Astrocyte (in vitro differentiated cells and primary cell): ENCODE data around the gene RHOJ. TPM values are rescaled to one million over a fixed set of nuclear protein-coding genes. Genes with fewer than 3 reads are reported as not detected.

Source experiments
- DNase-seq: peaks from one replicate; pipeline ENCODE4 v3.0.0-alpha.2; 2010; ENCODE audit warnings: low read depth
- FAIRE-seq: peaks from 2 replicates; lab custom pipeline; 2011; peaks lifted over from hg19 to GRCh38; lab: Jason Lieb, UNC
- H2AFZ ChIP-seq: 2 replicates; pipeline ENCODE4 v1.6.0; 2012; ENCODE audit warnings: low read depth, low read length, inconsistent platforms
- H3K27ac ChIP-seq: 2 replicates; pipeline ENCODE4 v1.5.1; 2011; ENCODE audit warnings: low read depth, low read length, inconsistent platforms
- H3K27me3 ChIP-seq: 2 replicates; pipeline ENCODE4 v1.6.0; 2011; ENCODE audit warnings: low read length, inconsistent platforms; ENCODE audit not compliant: insufficient read depth
- H3K36me3 ChIP-seq: 2 replicates; pipeline ENCODE4 v1.5.1; 2011; ENCODE audit warnings: low read length, inconsistent platforms; ENCODE audit not compliant: insufficient read depth
- H3K4me1 ChIP-seq: 2 replicates; pipeline ENCODE4 v1.5.1; 2011; ENCODE audit warnings: low read length, inconsistent platforms; ENCODE audit not compliant: insufficient read depth
- H3K4me2 ChIP-seq: 2 replicates; pipeline ENCODE4 v1.6.0; 2012; ENCODE audit warnings: low read length, inconsistent platforms
- H3K4me3 ChIP-seq: 2 replicates; pipeline ENCODE4 v1.5.1; 2011; ENCODE audit warnings: low read depth, mild to moderate bottlenecking, low read length, inconsistent platforms; ENCODE audit not compliant: insufficient read depth
- H3K79me2 ChIP-seq: 2 replicates; pipeline ENCODE4 v1.6.0; 2012; ENCODE audit warnings: mild to moderate bottlenecking, low read length, inconsistent platforms; ENCODE audit not compliant: insufficient read depth
- H3K9ac ChIP-seq: 2 replicates; pipeline ENCODE4 v1.6.0; 2012; ENCODE audit warnings: mild to moderate bottlenecking, low read length, inconsistent platforms
- H3K9me3 ChIP-seq: 2 replicates; pipeline ENCODE4 v1.5.1; 2012; ENCODE audit warnings: low read depth, mild to moderate bottlenecking, low read length, inconsistent platforms; ENCODE audit not compliant: insufficient read depth
- H4K20me1 ChIP-seq: 2 replicates; pipeline ENCODE4 v1.6.0; 2012; ENCODE audit warnings: low read length, inconsistent platforms; ENCODE audit not compliant: insufficient read depth
- H3K27ac Mint-ChIP-seq: one replicate; pipeline ENCODE4 v1.8.0; 2021; ENCODE audit warnings: mild to moderate bottlenecking, mixed read lengths; ENCODE audit not compliant: unreplicated experiment
- H3K27me3 Mint-ChIP-seq: one replicate; pipeline ENCODE4 v1.8.0; 2021; ENCODE audit warnings: low read depth, mixed read lengths; ENCODE audit not compliant: unreplicated experiment
- H3K36me3 Mint-ChIP-seq: one replicate; pipeline ENCODE4 v1.8.0; 2021; ENCODE audit warnings: low read depth, mixed read lengths; ENCODE audit not compliant: unreplicated experiment
- H3K4me1 Mint-ChIP-seq: one replicate; pipeline ENCODE4 v1.8.0; 2021; ENCODE audit warnings: low read depth, mixed read lengths; ENCODE audit not compliant: unreplicated experiment
- H3K4me3 Mint-ChIP-seq: one replicate; pipeline ENCODE4 v1.8.0; 2021; ENCODE audit warnings: mild to moderate bottlenecking, moderate library complexity, mixed read lengths; ENCODE audit not compliant: unreplicated experiment
- H3K9me3 Mint-ChIP-seq: one replicate; pipeline ENCODE4 v1.8.0; 2021; ENCODE audit warnings: mild to moderate bottlenecking, mixed read lengths; ENCODE audit not compliant: unreplicated experiment
- EZH2 ChIP-seq: IDR thresholded peaks from 2 replicates; pipeline ENCODE4 v1.6.1; 2012; ENCODE audit warnings: mild to moderate bottlenecking, low read length, inconsistent platforms; ENCODE audit not compliant: insufficient read depth
- total RNA-seq: library from RNA; stranded (reverse); gene quantifications from 2 replicates; pipeline ENCODE4 v1.2.1, GENCODE V29; 2021
- TF ChIP-seq, protein P1 (sequence below): IDR thresholded peaks from 2 replicates; pipeline ENCODE4 v1.5.1; 2011; ENCODE audit warnings: low read depth, mild to moderate bottlenecking, inconsistent platforms, low read length, moderate library complexity; ENCODE audit not compliant: insufficient read depth

RHOJ gene
- total RNA-seq, 1 donor from 2014 or later = 29.6 TPM

GRCh38 chr14:63178912-63179311 lies 25.3 kb upstream of the RHOJ start:
- no peak overlapping the region for H3K27ac Mint-ChIP-seq

DNA sequence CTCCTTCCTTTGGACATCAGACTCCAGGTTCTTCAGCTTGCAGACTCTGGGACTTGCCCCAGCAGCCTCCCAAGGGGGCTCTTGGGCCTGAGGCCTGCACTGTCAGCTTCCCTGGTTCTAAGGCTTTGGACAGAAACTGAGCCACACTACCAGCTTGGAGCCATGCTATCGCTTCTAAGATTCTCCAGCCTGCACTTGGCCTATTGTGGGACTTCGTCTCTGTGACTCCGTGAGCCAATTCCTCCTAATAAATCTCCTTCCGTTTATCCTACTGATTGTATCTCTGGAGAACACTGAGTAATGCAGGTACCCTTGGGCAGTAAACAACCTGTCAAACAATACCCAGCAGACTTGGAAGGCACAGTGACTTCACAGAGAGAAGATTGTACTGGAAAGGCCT lies 24.9 kb upstream of the RHOJ start:
- Histone ChIP-seq H3K4me1 (peaks cover 34% of the 10 kb centered on the region), H3K9me3 (peaks cover 4% of the 10 kb centered on the region), H3K36me3 (no peaks in the 10 kb centered on the region), H2AFZ (peak overlapping the region; percentile 6), H3K4me2 (peak overlapping the region; percentile 33), H3K27ac (peak overlapping the region; percentile 77), H3K9ac (peak overlapping the region; percentile 43), H3K4me3 (no peak overlapping the region), H3K27me3 (no peaks in the 10 kb centered on the region), H4K20me1 (no peaks in the 10 kb centered on the region), H3K79me2 (no peaks in the 10 kb centered on the region)
- no peak for FAIRE-seq
- H3K9me3 Mint-ChIP-seq = peaks cover 12% of the 10 kb centered on the region
- no peaks in the 10 kb centered on the region for H3K4me1 Mint-ChIP-seq
- DNase-seq = no peak
- peaks cover 1% of the 10 kb centered on the region for H3K36me3 Mint-ChIP-seq
- no peak overlapping the region for H3K27ac Mint-ChIP-seq
- H3K4me3 Mint-ChIP-seq = no peak overlapping the region
- H3K27me3 Mint-ChIP-seq = no peaks in the 10 kb centered on the region
- TF ChIP-seq, protein P1, sequence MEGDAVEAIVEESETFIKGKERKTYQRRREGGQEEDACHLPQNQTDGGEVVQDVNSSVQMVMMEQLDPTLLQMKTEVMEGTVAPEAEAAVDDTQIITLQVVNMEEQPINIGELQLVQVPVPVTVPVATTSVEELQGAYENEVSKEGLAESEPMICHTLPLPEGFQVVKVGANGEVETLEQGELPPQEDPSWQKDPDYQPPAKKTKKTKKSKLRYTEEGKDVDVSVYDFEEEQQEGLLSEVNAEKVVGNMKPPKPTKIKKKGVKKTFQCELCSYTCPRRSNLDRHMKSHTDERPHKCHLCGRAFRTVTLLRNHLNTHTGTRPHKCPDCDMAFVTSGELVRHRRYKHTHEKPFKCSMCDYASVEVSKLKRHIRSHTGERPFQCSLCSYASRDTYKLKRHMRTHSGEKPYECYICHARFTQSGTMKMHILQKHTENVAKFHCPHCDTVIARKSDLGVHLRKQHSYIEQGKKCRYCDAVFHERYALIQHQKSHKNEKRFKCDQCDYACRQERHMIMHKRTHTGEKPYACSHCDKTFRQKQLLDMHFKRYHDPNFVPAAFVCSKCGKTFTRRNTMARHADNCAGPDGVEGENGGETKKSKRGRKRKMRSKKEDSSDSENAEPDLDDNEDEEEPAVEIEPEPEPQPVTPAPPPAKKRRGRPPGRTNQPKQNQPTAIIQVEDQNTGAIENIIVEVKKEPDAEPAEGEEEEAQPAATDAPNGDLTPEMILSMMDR = no peak
- TF ChIP-seq EZH2 = no peak

More at GRCh38 chr14:63178912-63179311, 25.3 kb upstream of the RHOJ start:
- Histone ChIP-seq H3K4me3 (no peak overlapping the region), H2AFZ (peak overlapping the region; percentile 6), H4K20me1 (no peaks in the 10 kb centered on the region), H3K4me1 (peaks cover 38% of the 10 kb centered on the region), H3K9ac (peak overlapping the region; percentile 43), H3K27me3 (no peaks in the 10 kb centered on the region), H3K4me2 (peak overlapping the region; percentile 33), H3K79me2 (no peaks in the 10 kb centered on the region), H3K36me3 (no peaks in the 10 kb centered on the region), H3K9me3 (peaks cover 4% of the 10 kb centered on the region), H3K27ac (peak overlapping the region; percentile 77)
- Mint-ChIP-seq H3K4me3 (no peak overlapping the region), H3K9me3 (peaks cover 12% of the 10 kb centered on the region), H3K4me1 (no peaks in the 10 kb centered on the region), H3K27me3 (no peaks in the 10 kb centered on the region), H3K36me3 (peaks cover 1% of the 10 kb centered on the region)
- FAIRE-seq (peak; percentile 23), DNase-seq (peak; percentile 99)
- TF ChIP-seq EZH2 = no peak
- TF ChIP-seq, protein P1 = no peak

- no peaks in the 10 kb centered on the region for H3K27me3 ChIP-seq
- H3K4me3 ChIP-seq = no peak overlapping the region
- Mint-ChIP-seq H3K9me3 (peaks cover 12% of the 10 kb centered on the region), H3K36me3 (peaks cover 1% of the 10 kb centered on the region), H3K27ac (no peak overlapping the region), H3K27me3 (no peaks in the 10 kb centered on the region), H3K4me3 (no peak overlapping the region), H3K4me1 (no peaks in the 10 kb centered on the region)
- peaks cover 30% of the 10 kb centered on the region for H3K4me1 ChIP-seq
- FAIRE-seq (no peak), DNase-seq (no peak)
- H3K9me3 ChIP-seq = peaks cover 4% of the 10 kb centered on the region
- no peaks in the 10 kb centered on the region for H4K20me1 ChIP-seq
- H2AFZ ChIP-seq = no peak overlapping the region
- no peak overlapping the region for H3K4me2 ChIP-seq
- H3K79me2 ChIP-seq = no peaks in the 10 kb centered on the region
- no peaks in the 10 kb centered on the region for H3K36me3 ChIP-seq
- no peak overlapping the region for H3K9ac ChIP-seq
- H3K27ac ChIP-seq = no peak overlapping the region
- TF ChIP-seq, protein P1 = no peak
- no peak for TF ChIP-seq EZH2
These were observed 24.2 kb upstream of the RHOJ start for GRCh38 chr14:63180011-63180410.
